Endothelial cell of umbilical vein (primary cell): ENCODE results near the gene MGAT1. TPM values are rescaled to one million over a fixed set of nuclear protein-coding genes. Genes with fewer than 3 reads are reported as not detected.
A peak's percentile ranks its signal among the peaks of the same experiment; 100 is the strongest.

ENCODE experiments used
- BruUV-seq: library from RNA; stranded (reverse); fragments of 400-500 nt; replicated peaks from 2 replicates; lab custom pipeline; 2021; lab: Mats Ljungman, UMichigan
- CTCF ChIA-PET: fragments of 300-600, 350-600 bp; sonication (Branson Sonifier 250); formaldehyde crosslinking; loops from one replicate; lab custom pipeline; 2021; ENCODE audit warnings: antibody characterized with exemption, inconsistent platforms; lab: Charles Lee
- POLR2A ChIA-PET: fragments of 300-600, 350-600 bp; sonication (Branson Sonifier 250); formaldehyde crosslinking; loops from one replicate; lab custom pipeline; 2021; ENCODE audit warnings: antibody characterized with exemption, inconsistent platforms; lab: Charles Lee
- DNase-seq: peaks from one replicate; pipeline ENCODE4 v3.0.0-alpha.2; 2011; ENCODE audit warnings: low read depth, low spot score
- FAIRE-seq: peaks from 2 replicates; lab custom pipeline; 2011; peaks lifted over from hg19 to GRCh38; lab: Jason Lieb, UNC
- H2AFZ ChIP-seq: 2 replicates; pipeline ENCODE4 v1.6.0; 2012; ENCODE audit warnings: low read depth, low read length, control low read depth, inconsistent platforms
- H3K27ac ChIP-seq: 2 replicates; pipeline ENCODE4 v1.5.1; 2011; ENCODE audit warnings: low read depth, mild to moderate bottlenecking, control low read depth, low read length, moderate library complexity; ENCODE audit not compliant: insufficient read depth
- H3K27me3 ChIP-seq, 2 experiments: 2 replicates each; pipeline versions ENCODE4 v1.6.0 to v1.6.1; 2011; ENCODE audit warnings: low read length in 2 of 2, mixed read lengths in 1 of 2; ENCODE audit not compliant: control insufficient read depth in 2 of 2, insufficient read depth in 2 of 2
- H3K36me3 ChIP-seq, 2 experiments: 2 replicates in 1 of 2; 3 replicates in 1 of 2; pipeline ENCODE4 v1.5.1; 2011; ENCODE audit warnings: low read length in 2 of 2, mild to moderate bottlenecking in 1 of 2, moderate library complexity in 1 of 2; ENCODE audit not compliant: control insufficient read depth in 2 of 2, insufficient read depth in 2 of 2; ENCODE audit errors: extremely low read depth in 1 of 2
- H3K4me1 ChIP-seq: 3 replicates; pipeline ENCODE4 v1.5.1; 2011; ENCODE audit warnings: mild to moderate bottlenecking, low read length; ENCODE audit not compliant: control insufficient read depth, insufficient read depth; ENCODE audit errors: extremely low read depth
- H3K4me2 ChIP-seq: 2 replicates; pipeline ENCODE4 v1.6.1; 2011; ENCODE audit warnings: low read length, control low read depth, mixed read lengths; ENCODE audit not compliant: insufficient read depth
- H3K4me3 ChIP-seq, 3 experiments: fragments of 200-600 bp in 1 of 3; sonication (generic), shearing (Covaris generic) in 1 of 3; replicated peaks in 1 of 3; 2 replicates each; pipeline ENCODE4 v1.5.1; 2011 to 2016; ENCODE audit warnings: control low read depth in 3 of 3, low read length in 3 of 3, mild to moderate bottlenecking in 2 of 3, inconsistent platforms in 1 of 3, low read depth in 1 of 3, moderate library complexity in 1 of 3; ENCODE audit not compliant: insufficient read depth in 1 of 3
- H3K79me2 ChIP-seq: 2 replicates; pipeline ENCODE4 v1.6.0; 2012; ENCODE audit warnings: low read length, inconsistent platforms; ENCODE audit not compliant: control insufficient read depth, insufficient read depth
- H3K9ac ChIP-seq: replicated peaks from 2 replicates; pipeline ENCODE3; 2011; ENCODE audit warnings: low read length, control low read depth; ENCODE audit not compliant: insufficient read depth; ENCODE audit errors: extremely low read depth
- H3K9me1 ChIP-seq: replicated peaks from 3 replicates; pipeline ENCODE4 v1.6.0; 2011; ENCODE audit warnings: mild to moderate bottlenecking, low read length; ENCODE audit not compliant: control insufficient read depth, insufficient read depth; ENCODE audit errors: extremely low read depth
- H3K9me3 ChIP-seq: replicated peaks from 2 replicates; pipeline ENCODE4 v1.5.1; 2012; ENCODE audit warnings: low read length, inconsistent platforms; ENCODE audit not compliant: control insufficient read depth, insufficient read depth
- H4K20me1 ChIP-seq: replicated peaks from 2 replicates; pipeline ENCODE3; 2011; ENCODE audit warnings: mild to moderate bottlenecking, low read length; ENCODE audit not compliant: control insufficient read depth, insufficient read depth; ENCODE audit errors: extremely low read depth
- EZH2 ChIP-seq: IDR thresholded peaks from 2 replicates; pipeline ENCODE4 v1.6.1; 2012; ENCODE audit warnings: borderline replicate concordance, low read depth, mild to moderate bottlenecking, moderate library complexity, low read length, inconsistent platforms; ENCODE audit not compliant: severe bottlenecking
- FOS ChIP-seq: IDR thresholded peaks from 2 replicates; pipeline ENCODE4 v1.6.1; 2011; ENCODE audit warnings: mild to moderate bottlenecking, low read length, moderate library complexity, borderline replicate concordance; ENCODE audit not compliant: insufficient read depth
- GATA2 ChIP-seq: IDR thresholded peaks from 2 replicates; pipeline ENCODE4 v1.7.0; 2011; ENCODE audit warnings: low read depth, mild to moderate bottlenecking, moderate library complexity, mixed read lengths, low read length; ENCODE audit not compliant: insufficient read length, insufficient read depth
- JUN ChIP-seq: IDR thresholded peaks from 2 replicates; pipeline ENCODE4 v1.6.1; 2011; ENCODE audit warnings: borderline replicate concordance, low read depth; ENCODE audit not compliant: insufficient read length, insufficient read depth
- MYC ChIP-seq: IDR thresholded peaks from one replicate; pipeline ENCODE4 v1.6.1; 2011; ENCODE audit warnings: mild to moderate bottlenecking, low read depth, low read length
- POLR2A ChIP-seq: IDR thresholded peaks from 2 replicates; pipeline ENCODE4 v1.6.1; 2012; ENCODE audit warnings: low read depth, mild to moderate bottlenecking, control low read depth, low read length
- POLR2AphosphoS5 ChIP-seq: IDR thresholded peaks from 2 replicates; pipeline ENCODE4 v1.6.1; 2012; ENCODE audit warnings: low read depth, mild to moderate bottlenecking, control low read depth, low read length, moderate library complexity; ENCODE audit not compliant: insufficient read depth
- dilution Hi-C: fragments of 300-500 bp; cut with MboI; formaldehyde crosslinking; loops from one replicate; pipeline ENCODE4 v1.15.0; 2019; ENCODE audit warnings: low sequenced_read_pairs; ENCODE audit not compliant: extremely low pct_ligation_motif_present
- intact Hi-C: fragments of 100-400 bp; cut with micrococcal nuclease; formaldehyde crosslinking; loops from one replicate; pipeline ENCODE4 v1.10.0; 2022
- polyA plus RNA-seq, 4 experiments: library from polyadenylated mRNA; depleted of rRNA in 3 of 4; stranded (reverse) in 3 of 4; unstranded in 1 of 4; fragments of >200 nt; gene quantifications; 2 replicates each; pipeline versions ENCODE4 v1.2.1 to v1.2.3, GENCODE V29; 2011 to 2012; ENCODE audit warnings: missing spikeins in 1 of 4
- total RNA-seq: library from RNA; stranded (reverse); gene quantifications from 2 replicates; pipeline ENCODE4 v1.2.3, GENCODE V29; 2021
- TF ChIP-seq, protein P1 (sequence below): IDR thresholded peaks from 2 replicates; pipeline ENCODE4 v1.6.1; 2011; ENCODE audit not compliant: insufficient read depth, insufficient read length
- TF ChIP-seq, protein P2 (sequence below), 2 donors: IDR thresholded peaks; 1 replicate in 1 of 2; 2 replicates in 1 of 2; pipeline ENCODE4 v1.5.1; 2011; ENCODE audit warnings: low read length in 2 of 2, mild to moderate bottlenecking in 2 of 2, moderate library complexity in 2 of 2, control low read depth in 1 of 2, inconsistent platforms in 1 of 2, low read depth in 1 of 2; ENCODE audit not compliant: insufficient read depth in 1 of 2; ENCODE audit errors: extremely low read depth in 1 of 2

The MGAT1 gene
- total and polyA plus RNA-seq, 2 donors (not counting 3 experiments of a cell fraction or from before 2014, with no cell fraction given), result 123 to 126 TPM

DNA sequence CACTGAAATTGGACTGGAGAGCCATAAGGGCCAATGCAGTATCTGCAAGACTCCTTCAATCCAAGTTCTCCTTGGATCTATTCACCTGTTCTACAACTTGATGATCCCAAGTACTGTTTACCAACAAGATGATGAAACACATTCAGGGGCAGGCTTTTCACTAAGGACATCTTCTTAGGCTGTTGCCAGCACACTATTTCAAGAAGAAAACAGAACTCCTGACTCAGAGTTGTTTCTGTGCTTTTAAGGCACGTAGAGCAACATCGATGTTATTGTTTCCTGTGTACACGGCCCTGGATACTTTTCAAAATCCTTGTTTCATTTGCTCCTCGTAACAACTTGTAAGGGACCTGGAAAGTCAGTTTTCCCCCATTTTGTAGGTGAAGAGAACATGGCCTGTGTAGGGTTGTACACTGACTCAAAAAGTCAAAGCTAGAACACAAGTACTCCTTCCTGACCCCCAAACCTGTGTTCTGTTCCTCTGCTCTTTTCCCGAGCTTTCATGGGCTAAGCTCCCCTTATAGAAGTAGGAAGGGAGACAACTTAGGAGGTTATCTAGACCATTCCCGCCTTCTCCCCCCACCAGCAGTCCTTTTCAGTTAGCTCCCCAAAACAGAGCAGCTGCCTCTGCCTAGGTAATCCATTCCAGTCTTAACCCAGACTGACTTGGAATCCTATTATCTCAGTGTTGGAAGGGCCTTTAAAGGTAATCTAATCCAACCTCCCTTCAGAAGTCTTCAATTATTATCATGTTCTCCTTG, 5.2 kb upstream of the MGAT1 start:
- FAIRE-seq, result peak; percentile 63
- Histone ChIP-seq H3K27me3 (no peaks in the 10 kb centered on the region), H3K9ac (no peak overlapping the region), H4K20me1 (no peaks in the 10 kb centered on the region), H2AFZ (no peak overlapping the region), H3K27ac (no peak overlapping the region), H3K9me1 (no peaks in the 10 kb centered on the region), H3K4me1 (peaks cover 47% of the 10 kb centered on the region), H3K36me3 (no peaks in the 10 kb centered on the region), H3K4me2 (peak overlapping the region; percentile 77), H3K79me2 (peaks cover 11% of the 10 kb centered on the region), H3K4me3 (no peak overlapping the region), H3K9me3 (no peaks in the 10 kb centered on the region)
- dilution Hi-C loops (no loop called here), intact Hi-C loops (loop anchor here (10.0 kb wide), 1 partner anchor 313 kb away; the partner anchor contains the start of gene CNOT6)
- BruUV-seq, result no TSS peak
- TF ChIP-seq JUN (no peak), POLR2A (no peak), MYC (no peak), EZH2 (no peak), FOS (no peak), GATA2 (no peak), POLR2AphosphoS5 (no peak)
- TF ChIP-seq, protein P1, sequence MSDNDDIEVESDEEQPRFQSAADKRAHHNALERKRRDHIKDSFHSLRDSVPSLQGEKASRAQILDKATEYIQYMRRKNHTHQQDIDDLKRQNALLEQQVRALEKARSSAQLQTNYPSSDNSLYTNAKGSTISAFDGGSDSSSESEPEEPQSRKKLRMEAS, result no peak
- TF ChIP-seq, protein P2, sequence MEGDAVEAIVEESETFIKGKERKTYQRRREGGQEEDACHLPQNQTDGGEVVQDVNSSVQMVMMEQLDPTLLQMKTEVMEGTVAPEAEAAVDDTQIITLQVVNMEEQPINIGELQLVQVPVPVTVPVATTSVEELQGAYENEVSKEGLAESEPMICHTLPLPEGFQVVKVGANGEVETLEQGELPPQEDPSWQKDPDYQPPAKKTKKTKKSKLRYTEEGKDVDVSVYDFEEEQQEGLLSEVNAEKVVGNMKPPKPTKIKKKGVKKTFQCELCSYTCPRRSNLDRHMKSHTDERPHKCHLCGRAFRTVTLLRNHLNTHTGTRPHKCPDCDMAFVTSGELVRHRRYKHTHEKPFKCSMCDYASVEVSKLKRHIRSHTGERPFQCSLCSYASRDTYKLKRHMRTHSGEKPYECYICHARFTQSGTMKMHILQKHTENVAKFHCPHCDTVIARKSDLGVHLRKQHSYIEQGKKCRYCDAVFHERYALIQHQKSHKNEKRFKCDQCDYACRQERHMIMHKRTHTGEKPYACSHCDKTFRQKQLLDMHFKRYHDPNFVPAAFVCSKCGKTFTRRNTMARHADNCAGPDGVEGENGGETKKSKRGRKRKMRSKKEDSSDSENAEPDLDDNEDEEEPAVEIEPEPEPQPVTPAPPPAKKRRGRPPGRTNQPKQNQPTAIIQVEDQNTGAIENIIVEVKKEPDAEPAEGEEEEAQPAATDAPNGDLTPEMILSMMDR (IDR thresholded peaks at IDR 0.05; ENCODE audit: extremely low read depth in 1 of 2, insufficient read depth in 1 of 2, low read depth in 1 of 2, low read length in 2 of 2), result no peak
- DNase-seq, result peak; percentile 54
- ChIA-PET CTCF (interaction anchor here (1.0 to 1.4 kb wide), 4 partner anchors 20 to 365 kb away, joined by 3 to 5 read pairs (median 3); no protein-coding TSS in a partner anchor), POLR2A (no interaction called here)
